BJ (cell line): ENCODE results near the gene ADAMTS19. TPM values are rescaled to one million over a fixed set of nuclear protein-coding genes. Genes with fewer than 3 reads are reported as not detected.

Experiments
- CTCF ChIA-PET: fragments of 350-600 bp; formaldehyde crosslinking; extraction: SDS; loops from one replicate; lab custom pipeline; 2021; ENCODE audit warnings: antibody characterized with exemption, inconsistent platforms; lab: Yijun Ruan, JAX
- POLR2A ChIA-PET: fragments of 300-600 bp; sonication (Branson Sonifier 250); formaldehyde crosslinking; extraction: SDS; loops from one replicate; lab custom pipeline; 2021; ENCODE audit warnings: antibody characterized with exemption; lab: Charles Lee
- DNase-seq: peaks from one replicate; pipeline ENCODE4 v3.0.0-alpha.2; 2011; ENCODE audit warnings: low read depth
- H3K27me3 ChIP-seq: 2 replicates; pipeline ENCODE4 v1.6.0; 2011; ENCODE audit warnings: low read length; ENCODE audit not compliant: control insufficient read depth, insufficient read depth
- H3K36me3 ChIP-seq: 2 replicates; pipeline ENCODE4 v1.5.1; 2011; ENCODE audit warnings: low read length; ENCODE audit not compliant: control insufficient read depth, insufficient read depth
- H3K4me3 ChIP-seq: 2 replicates; pipeline ENCODE4 v1.5.1; 2011; ENCODE audit warnings: low read depth, mild to moderate bottlenecking, control low read depth, low read length
- CTCF ChIP-seq: IDR thresholded peaks from 2 replicates; pipeline ENCODE4 v1.5.1; 2011; ENCODE audit warnings: low read depth, mild to moderate bottlenecking, control low read depth, inconsistent platforms, low read length, moderate library complexity; ENCODE audit not compliant: insufficient read depth
- polyA plus RNA-seq: library from polyadenylated mRNA; depleted of rRNA; stranded (reverse); fragments of >200 nt; gene quantifications from 2 replicates; pipeline ENCODE4 v1.2.3, GENCODE V29; 2011

The ADAMTS19 gene
- polyA plus RNA-seq, 1 experiment = 0.34 TPM

- H3K4me3 ChIP-seq = no peak overlapping the region
- DNase-seq = no peak
- ChIA-PET CTCF (no interaction called here), POLR2A (no interaction called here)
- H3K36me3 ChIP-seq = no peaks in the 10 kb centered on the region
- no peaks in the 10 kb centered on the region for H3K27me3 ChIP-seq
- no peak for TF ChIP-seq CTCF
Measured at GRCh38 chr5:129506950-129507349, 46.9 kb downstream of the ADAMTS19 start.

- Histone ChIP-seq H3K36me3 (no peaks in the 10 kb centered on the region), H3K27me3 (no peaks in the 10 kb centered on the region), H3K4me3 (no peak overlapping the region)
- ChIA-PET CTCF (no interaction called here), POLR2A (no interaction called here)
- no peak for TF ChIP-seq CTCF
- DNase-seq = no peak
Measured at GRCh38 chr5:129507527-129507926, 47.4 kb downstream of the ADAMTS19 start.

GRCh38 chr5:129508606-129509005 is 48.5 kb downstream of the ADAMTS19 start:
- Histone ChIP-seq H3K27me3 (no peaks in the 10 kb centered on the region), H3K4me3 (no peak overlapping the region), H3K36me3 (no peaks in the 10 kb centered on the region)
- TF ChIP-seq CTCF = no peak
- no peak for DNase-seq
- ChIA-PET POLR2A (interaction anchor here (0.7 kb wide), 1 partner anchor 45 kb away, joined by 3 read pairs; no protein-coding TSS in a partner anchor), CTCF (interaction anchor here (1.4 kb wide), 1 partner anchor 11 kb away, joined by 3 read pairs; no protein-coding TSS in a partner anchor)

- H3K36me3 ChIP-seq = no peaks in the 10 kb centered on the region
- DNase-seq = no peak
- TF ChIP-seq CTCF = no peak
- ChIA-PET POLR2A (interaction anchor here (0.7 kb wide), 1 partner anchor 46 kb away, joined by 3 read pairs; no protein-coding TSS in a partner anchor), CTCF (interaction anchor here (1.4 kb wide), 1 partner anchor 11 kb away, joined by 3 read pairs; no protein-coding TSS in a partner anchor)
- H3K4me3 ChIP-seq = no peak overlapping the region
- no peaks in the 10 kb centered on the region for H3K27me3 ChIP-seq
Measured at GRCh38 chr5:129509363-129509975, 49.4 kb downstream of the ADAMTS19 start.

- TF ChIP-seq CTCF = no peak
- ChIA-PET POLR2A (no interaction called here), CTCF (no interaction called here)
- Histone ChIP-seq H3K36me3 (no peaks in the 10 kb centered on the region), H3K27me3 (no peaks in the 10 kb centered on the region), H3K4me3 (no peak overlapping the region)
- DNase-seq = no peak
Measured at GRCh38 chr5:129511291-129511690, 51.2 kb downstream of the ADAMTS19 start.
